Measurements from ENCODE around the gene SUN5.

GRCh38 chr20:32979201-32979998 lies 24.8 kb downstream of the SUN5 start:
- TF ChIP-seq, protein P1, sequence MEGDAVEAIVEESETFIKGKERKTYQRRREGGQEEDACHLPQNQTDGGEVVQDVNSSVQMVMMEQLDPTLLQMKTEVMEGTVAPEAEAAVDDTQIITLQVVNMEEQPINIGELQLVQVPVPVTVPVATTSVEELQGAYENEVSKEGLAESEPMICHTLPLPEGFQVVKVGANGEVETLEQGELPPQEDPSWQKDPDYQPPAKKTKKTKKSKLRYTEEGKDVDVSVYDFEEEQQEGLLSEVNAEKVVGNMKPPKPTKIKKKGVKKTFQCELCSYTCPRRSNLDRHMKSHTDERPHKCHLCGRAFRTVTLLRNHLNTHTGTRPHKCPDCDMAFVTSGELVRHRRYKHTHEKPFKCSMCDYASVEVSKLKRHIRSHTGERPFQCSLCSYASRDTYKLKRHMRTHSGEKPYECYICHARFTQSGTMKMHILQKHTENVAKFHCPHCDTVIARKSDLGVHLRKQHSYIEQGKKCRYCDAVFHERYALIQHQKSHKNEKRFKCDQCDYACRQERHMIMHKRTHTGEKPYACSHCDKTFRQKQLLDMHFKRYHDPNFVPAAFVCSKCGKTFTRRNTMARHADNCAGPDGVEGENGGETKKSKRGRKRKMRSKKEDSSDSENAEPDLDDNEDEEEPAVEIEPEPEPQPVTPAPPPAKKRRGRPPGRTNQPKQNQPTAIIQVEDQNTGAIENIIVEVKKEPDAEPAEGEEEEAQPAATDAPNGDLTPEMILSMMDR (IDR thresholded peaks at IDR 0.05) = no peak
- TF ChIP-seq POLR2A (IDR thresholded peaks at IDR 0.05) = no peak
